ENCODE data around the gene SLC9A9. TPM values are rescaled to one million over a fixed set of nuclear protein-coding genes. Genes with fewer than 3 reads are reported as not detected.

Gene SLC9A9
- total and polyA plus RNA-seq, 2 of the 8 experiments (the other 6 are each of a cell fraction or from before 2014, with no cell fraction given) = 0.48 to 1.1 TPM

- TF ChIP-seq TEAD4 (IDR thresholded peaks at IDR 0.05; ENCODE audit: low read depth, low read length) (no peak), JUND (IDR thresholded peaks at IDR 0.05; ENCODE audit: low read length) (no peak)
Observed at GRCh38 chr3:143450632-143451031, 397.6 kb downstream of the SLC9A9 start (continued).
